ENCODE measurements around the gene MBNL2.

GRCh38 chr13:97385146-97385545 is 163.0 kb downstream of the MBNL2 start:
- TF ChIP-seq EZH2phosphoT487 (IDR thresholded peaks at IDR 0.05; ENCODE audit: unreplicated experiment) (no peak), CTCF (conservative IDR thresholded peaks at IDR 0.05; ENCODE audit: low read depth in 2 of 2) (no peak), CREB1 (CRISPR knock-in tag; IDR thresholded peaks at IDR 0.05; ENCODE audit: low read depth) (no peak), EZH2 (IDR thresholded peaks at IDR 0.05; ENCODE audit: low read depth, unreplicated experiment) (no peak), ZNF114 (CRISPR knock-in tag; IDR thresholded peaks at IDR 0.05) (no peak), REST (IDR thresholded peaks at IDR 0.05; ENCODE audit: unreplicated experiment) (no peak), POLR2AphosphoS5 (IDR thresholded peaks at IDR 0.05; ENCODE audit: low read depth) (no peak), NANOG (IDR thresholded peaks at IDR 0.05; ENCODE audit: borderline replicate concordance) (no peak)
